Neural cell (in vitro differentiated cells): ENCODE data around the gene SPAG16. TPM values are rescaled to one million over a fixed set of nuclear protein-coding genes. Genes with fewer than 3 reads are reported as not detected.

ENCODE experiments used
- H2AFZ ChIP-seq: fragments of 200-600, 300-800 bp; sonication (generic), shearing (Covaris generic); 2 replicates; pipeline ENCODE4 v1.6.0; 2014; ENCODE audit warnings: low read depth, mild to moderate bottlenecking, antibody characterized with exemption, low read length, moderate library complexity
- H3F3A ChIP-seq: fragments of 200-600 bp; shearing (Covaris generic); 2 replicates; pipeline ENCODE4 v1.6.1; 2016; ENCODE audit warnings: mild to moderate bottlenecking, moderate library complexity, mixed read lengths, antibody characterized with exemption, low read length; ENCODE audit not compliant: insufficient read depth, poor library complexity, severe bottlenecking
- H3K27ac ChIP-seq: fragments of 200-600, 300-800 bp; sonication (generic), shearing (Covaris generic); 2 replicates; pipeline ENCODE4 v1.5.1; 2014; ENCODE audit warnings: mild to moderate bottlenecking, low read length, moderate library complexity
- H3K27me3 ChIP-seq: fragments of 300-800, 200-600 bp; sonication (generic), shearing (Covaris generic); 2 replicates; pipeline ENCODE4 v1.6.0; 2014; ENCODE audit warnings: mild to moderate bottlenecking, low read depth, low read length, moderate library complexity; ENCODE audit not compliant: insufficient read depth
- H3K36me3 ChIP-seq: fragments of 300-800, 200-600 bp; sonication (generic), shearing (Covaris generic); 2 replicates; pipeline ENCODE4 v1.5.1; 2014; ENCODE audit warnings: mild to moderate bottlenecking, antibody characterized with exemption, low read length, moderate library complexity; ENCODE audit not compliant: insufficient read depth
- H3K4me2 ChIP-seq: fragments of 300-800, 200-600 bp; sonication (generic), shearing (Covaris generic); 2 replicates; pipeline ENCODE4 v1.6.0; 2014; ENCODE audit warnings: mild to moderate bottlenecking, low read length
- H3K4me3 ChIP-seq: fragments of 300-800, 200-600 bp; sonication (generic), shearing (Covaris generic); 2 replicates; pipeline ENCODE4 v1.5.1; 2014; ENCODE audit warnings: mild to moderate bottlenecking, low read length, moderate library complexity
- H3K79me2 ChIP-seq: fragments of 200-600 bp; shearing (Covaris generic); replicated peaks from 2 replicates; pipeline ENCODE4 v1.6.0; 2014; ENCODE audit warnings: mild to moderate bottlenecking, low read length, moderate library complexity; ENCODE audit not compliant: insufficient read depth
- H3K9ac ChIP-seq: fragments of 300-800, 200-600 bp; sonication (generic), shearing (Covaris generic); 2 replicates; pipeline ENCODE4 v1.6.1; 2016; ENCODE audit warnings: mild to moderate bottlenecking, low read length, mixed read lengths
- H3K9me2 ChIP-seq: fragments of 200-600 bp; shearing (Covaris generic); 2 replicates; pipeline ENCODE4 v1.6.1; 2016; ENCODE audit warnings: mild to moderate bottlenecking, low read length, mixed read lengths; ENCODE audit not compliant: insufficient read depth
- H3K9me3 ChIP-seq: fragments of 200-600, 300-800 bp; sonication (generic), shearing (Covaris generic); 2 replicates; pipeline ENCODE4 v1.6.1; 2016; ENCODE audit warnings: mild to moderate bottlenecking, mixed run types, low read length, moderate library complexity, mixed read lengths
- H4K20me1 ChIP-seq: fragments of 200-600 bp; shearing (Covaris generic); 2 replicates; pipeline ENCODE4 v1.6.1; 2016; ENCODE audit warnings: mild to moderate bottlenecking, mixed run types; ENCODE audit not compliant: insufficient read depth
- EP300 ChIP-seq: fragments of 450-650 bp; conservative IDR thresholded peaks from 2 replicates; pipeline ENCODE4 v1.6.1; 2014; ENCODE audit warnings: antibody characterized with exemption, mild to moderate bottlenecking, moderate library complexity; ENCODE audit not compliant: poor library complexity, severe bottlenecking
- EZH2 ChIP-seq: fragments of 200-600, 300-800 bp; shearing (Covaris generic), sonication (generic); IDR thresholded peaks from 2 replicates; pipeline ENCODE4 v1.6.1; 2014; ENCODE audit warnings: antibody characterized with exemption, low read length, borderline replicate concordance, mild to moderate bottlenecking; ENCODE audit not compliant: insufficient read depth, poor library complexity, severe bottlenecking
- MXI1 ChIP-seq: fragments of 450-650 bp; conservative IDR thresholded peaks from 2 replicates; pipeline ENCODE4 v1.6.1; 2014; ENCODE audit warnings: antibody characterized with exemption, mild to moderate bottlenecking; ENCODE audit not compliant: poor library complexity, severe bottlenecking
- POLR2AphosphoS5 ChIP-seq: IDR thresholded peaks from 2 replicates; pipeline ENCODE4 v1.6.1; 2012
- RAD21 ChIP-seq: fragments of 450-650 bp; conservative IDR thresholded peaks from 2 replicates; pipeline ENCODE4 v1.6.1; 2014; ENCODE audit warnings: antibody characterized with exemption, mild to moderate bottlenecking, moderate library complexity
- SMC3 ChIP-seq: fragments of 450-650 bp; conservative IDR thresholded peaks from 2 replicates; pipeline ENCODE4 v1.6.1; 2014; ENCODE audit warnings: antibody characterized with exemption, mild to moderate bottlenecking, moderate library complexity; ENCODE audit not compliant: poor library complexity
- TAF1 ChIP-seq: IDR thresholded peaks from 2 replicates; pipeline ENCODE4 v1.6.1; 2012; ENCODE audit warnings: low read depth
- polyA plus RNA-seq: library from polyadenylated mRNA; depleted of rRNA; stranded (reverse); fragments of >200 nt; gene quantifications from 2 replicates; pipeline ENCODE4 v1.2.3, GENCODE V29; 2014
- TF ChIP-seq, protein P1 (sequence below): fragments of 450-650 bp; IDR thresholded peaks from 2 replicates; pipeline ENCODE4 v1.5.1; 2014; ENCODE audit warnings: antibody characterized with exemption, mild to moderate bottlenecking, moderate library complexity; ENCODE audit not compliant: poor library complexity, severe bottlenecking
- TF ChIP-seq, protein P2 (sequence below): IDR thresholded peaks from 2 replicates; pipeline ENCODE4 v1.6.1; 2012; ENCODE audit warnings: borderline replicate concordance

Gene SPAG16
- polyA plus RNA-seq, 1 donor from 2014 or later = 75.4 TPM

DNA sequence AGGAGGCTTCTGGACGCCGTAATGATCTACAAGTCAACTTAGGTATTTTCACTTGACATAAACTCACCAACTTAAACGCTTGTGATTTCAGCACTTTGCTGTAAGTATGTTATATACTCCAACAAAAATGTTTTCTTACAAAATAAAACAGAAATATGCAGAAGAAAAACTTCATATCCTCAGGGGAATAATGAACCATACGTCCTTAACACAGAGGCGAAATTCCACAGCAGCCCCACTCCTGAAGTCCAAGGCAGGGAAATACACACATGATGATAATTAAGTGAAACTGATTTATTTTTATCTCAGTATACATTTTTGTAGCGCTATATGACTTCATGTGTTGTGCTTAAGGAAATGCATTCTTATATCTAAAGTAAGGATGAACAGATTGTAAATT, 791.2 kb downstream of the SPAG16 start:
- Histone ChIP-seq H3K27me3 (no peaks in the 10 kb centered on the region), H3K4me2 (no peak overlapping the region), H3K79me2 (no peaks in the 10 kb centered on the region), H3K9me2 (no peaks in the 10 kb centered on the region), H3K36me3 (no peaks in the 10 kb centered on the region), H3K9me3 (no peaks in the 10 kb centered on the region), H2AFZ (no peak overlapping the region), H3K27ac (no peak overlapping the region), H3F3A (no peaks in the 10 kb centered on the region), H3K4me3 (no peak overlapping the region), H3K9ac (no peak overlapping the region), H4K20me1 (no peaks in the 10 kb centered on the region)
- TF ChIP-seq TAF1 = no peak
- TF ChIP-seq RAD21 = no peak
- no peak for TF ChIP-seq SMC3
- TF ChIP-seq MXI1 = no peak
- TF ChIP-seq POLR2AphosphoS5 = no peak
- TF ChIP-seq, protein P1, sequence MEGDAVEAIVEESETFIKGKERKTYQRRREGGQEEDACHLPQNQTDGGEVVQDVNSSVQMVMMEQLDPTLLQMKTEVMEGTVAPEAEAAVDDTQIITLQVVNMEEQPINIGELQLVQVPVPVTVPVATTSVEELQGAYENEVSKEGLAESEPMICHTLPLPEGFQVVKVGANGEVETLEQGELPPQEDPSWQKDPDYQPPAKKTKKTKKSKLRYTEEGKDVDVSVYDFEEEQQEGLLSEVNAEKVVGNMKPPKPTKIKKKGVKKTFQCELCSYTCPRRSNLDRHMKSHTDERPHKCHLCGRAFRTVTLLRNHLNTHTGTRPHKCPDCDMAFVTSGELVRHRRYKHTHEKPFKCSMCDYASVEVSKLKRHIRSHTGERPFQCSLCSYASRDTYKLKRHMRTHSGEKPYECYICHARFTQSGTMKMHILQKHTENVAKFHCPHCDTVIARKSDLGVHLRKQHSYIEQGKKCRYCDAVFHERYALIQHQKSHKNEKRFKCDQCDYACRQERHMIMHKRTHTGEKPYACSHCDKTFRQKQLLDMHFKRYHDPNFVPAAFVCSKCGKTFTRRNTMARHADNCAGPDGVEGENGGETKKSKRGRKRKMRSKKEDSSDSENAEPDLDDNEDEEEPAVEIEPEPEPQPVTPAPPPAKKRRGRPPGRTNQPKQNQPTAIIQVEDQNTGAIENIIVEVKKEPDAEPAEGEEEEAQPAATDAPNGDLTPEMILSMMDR = no peak
- TF ChIP-seq EP300 = no peak
- TF ChIP-seq, protein P2, sequence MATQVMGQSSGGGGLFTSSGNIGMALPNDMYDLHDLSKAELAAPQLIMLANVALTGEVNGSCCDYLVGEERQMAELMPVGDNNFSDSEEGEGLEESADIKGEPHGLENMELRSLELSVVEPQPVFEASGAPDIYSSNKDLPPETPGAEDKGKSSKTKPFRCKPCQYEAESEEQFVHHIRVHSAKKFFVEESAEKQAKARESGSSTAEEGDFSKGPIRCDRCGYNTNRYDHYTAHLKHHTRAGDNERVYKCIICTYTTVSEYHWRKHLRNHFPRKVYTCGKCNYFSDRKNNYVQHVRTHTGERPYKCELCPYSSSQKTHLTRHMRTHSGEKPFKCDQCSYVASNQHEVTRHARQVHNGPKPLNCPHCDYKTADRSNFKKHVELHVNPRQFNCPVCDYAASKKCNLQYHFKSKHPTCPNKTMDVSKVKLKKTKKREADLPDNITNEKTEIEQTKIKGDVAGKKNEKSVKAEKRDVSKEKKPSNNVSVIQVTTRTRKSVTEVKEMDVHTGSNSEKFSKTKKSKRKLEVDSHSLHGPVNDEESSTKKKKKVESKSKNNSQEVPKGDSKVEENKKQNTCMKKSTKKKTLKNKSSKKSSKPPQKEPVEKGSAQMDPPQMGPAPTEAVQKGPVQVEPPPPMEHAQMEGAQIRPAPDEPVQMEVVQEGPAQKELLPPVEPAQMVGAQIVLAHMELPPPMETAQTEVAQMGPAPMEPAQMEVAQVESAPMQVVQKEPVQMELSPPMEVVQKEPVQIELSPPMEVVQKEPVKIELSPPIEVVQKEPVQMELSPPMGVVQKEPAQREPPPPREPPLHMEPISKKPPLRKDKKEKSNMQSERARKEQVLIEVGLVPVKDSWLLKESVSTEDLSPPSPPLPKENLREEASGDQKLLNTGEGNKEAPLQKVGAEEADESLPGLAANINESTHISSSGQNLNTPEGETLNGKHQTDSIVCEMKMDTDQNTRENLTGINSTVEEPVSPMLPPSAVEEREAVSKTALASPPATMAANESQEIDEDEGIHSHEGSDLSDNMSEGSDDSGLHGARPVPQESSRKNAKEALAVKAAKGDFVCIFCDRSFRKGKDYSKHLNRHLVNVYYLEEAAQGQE = no peak
- no peak for TF ChIP-seq EZH2

DNA sequence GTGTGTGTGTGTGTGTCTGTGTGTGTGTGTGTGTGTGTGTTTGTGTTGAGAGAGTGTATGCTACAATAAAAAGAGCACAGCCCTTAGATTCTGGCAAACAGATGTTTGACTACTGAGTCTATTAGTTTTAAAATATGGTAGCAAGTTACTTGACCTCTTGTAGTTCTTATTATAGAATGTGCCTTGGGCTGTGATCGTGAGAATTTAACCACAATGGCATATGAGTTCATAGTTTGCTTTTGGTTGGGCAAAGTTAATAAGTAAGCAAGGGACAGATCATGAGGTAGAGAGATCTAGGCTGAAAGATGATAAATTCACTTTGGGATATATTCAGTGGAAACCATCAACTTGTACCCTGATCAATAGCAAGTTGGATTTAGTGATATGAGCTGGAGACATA, 792.3 kb downstream of the SPAG16 start:
- no peak for TF ChIP-seq RAD21
- no peaks in the 10 kb centered on the region for H3F3A ChIP-seq
- H4K20me1 ChIP-seq = no peaks in the 10 kb centered on the region
- no peak overlapping the region for H2AFZ ChIP-seq
- no peak overlapping the region for H3K4me2 ChIP-seq
- H3K9me3 ChIP-seq = no peaks in the 10 kb centered on the region
- no peaks in the 10 kb centered on the region for H3K9me2 ChIP-seq
- no peak overlapping the region for H3K27ac ChIP-seq
- no peaks in the 10 kb centered on the region for H3K27me3 ChIP-seq
- no peak overlapping the region for H3K9ac ChIP-seq
- no peak overlapping the region for H3K4me3 ChIP-seq
- no peaks in the 10 kb centered on the region for H3K36me3 ChIP-seq
- no peaks in the 10 kb centered on the region for H3K79me2 ChIP-seq

DNA sequence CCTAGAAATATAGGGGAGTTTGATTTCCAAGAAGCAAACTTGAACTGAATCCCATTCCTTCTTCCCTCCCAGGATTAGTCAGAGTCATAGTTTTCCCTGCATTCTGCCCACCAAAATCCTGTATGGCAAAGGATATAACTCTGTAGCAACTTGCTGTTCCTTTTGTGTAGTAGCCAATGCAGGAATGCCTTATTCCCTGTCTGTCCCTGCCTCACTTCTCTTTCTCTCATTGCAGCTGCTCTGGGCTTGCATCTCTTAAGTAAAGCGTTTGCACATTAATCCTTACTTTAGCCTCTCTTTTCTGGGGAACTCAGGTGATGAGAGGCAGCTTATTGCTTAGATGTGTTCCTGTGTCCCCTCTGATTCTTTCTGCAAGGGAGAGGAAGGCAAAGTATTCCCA, 793.5 kb downstream of the SPAG16 start:
- Histone ChIP-seq H2AFZ (no peak overlapping the region), H3K27ac (no peak overlapping the region), H3K4me2 (no peak overlapping the region)

More for the DNA sequence above, 793.5 kb downstream of the SPAG16 start:
- Histone ChIP-seq H3K9ac (no peak overlapping the region), H3K27me3 (no peaks in the 10 kb centered on the region), H3K79me2 (no peaks in the 10 kb centered on the region), H4K20me1 (no peaks in the 10 kb centered on the region), H3K9me3 (no peaks in the 10 kb centered on the region), H3K9me2 (no peaks in the 10 kb centered on the region), H3F3A (no peaks in the 10 kb centered on the region), H3K36me3 (no peaks in the 10 kb centered on the region), H3K4me3 (no peak overlapping the region)
- TF ChIP-seq RAD21 (no peak), SMC3 (no peak), EP300 (no peak), MXI1 (no peak), POLR2AphosphoS5 (no peak), EZH2 (no peak), TAF1 (no peak)
- TF ChIP-seq, protein P1 = no peak
- TF ChIP-seq, protein P2 = no peak
